ENCODE results near the gene LRRC27. TPM values are rescaled to one million over a fixed set of nuclear protein-coding genes. Genes with fewer than 3 reads are reported as not detected.
"Not testable (repeated sequence)": the region's sequence is repeated elsewhere in the genome, so short reads cannot be mapped to it uniquely, and the experiment has no call there.

The LRRC27 gene
- polyA plus RNA-seq, 2 of the 4 experiments (the other 2 are of a cell fraction): 6.5 to 6.9 TPM

DNA sequence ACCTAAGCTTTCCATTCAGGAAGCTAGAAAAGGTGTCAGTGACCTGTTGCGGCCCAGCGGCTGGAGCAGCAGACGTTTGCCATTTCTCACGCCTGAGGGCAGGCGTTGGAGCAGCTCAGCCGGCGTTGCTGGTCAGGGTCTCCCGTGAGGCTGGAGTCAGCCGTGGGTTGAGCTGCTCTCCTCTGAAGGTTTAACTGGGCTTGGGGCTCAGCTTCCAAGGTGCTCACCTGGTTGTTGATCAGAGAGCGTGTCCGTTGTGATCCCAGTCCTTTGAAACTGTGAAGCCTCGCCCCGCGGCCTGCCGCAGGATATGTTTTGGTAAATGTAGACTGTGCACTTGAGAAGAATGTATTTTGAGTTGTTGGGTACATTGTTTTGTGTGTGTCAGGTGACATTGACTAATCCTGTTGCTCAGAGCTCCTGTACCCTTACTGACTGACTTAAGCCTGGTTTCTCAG lies 44.4 kb downstream of the LRRC27 start:
- ChIA-PET POLR2A (no interaction called here), CTCF (interaction anchor here (1.1 to 1.6 kb wide), 3 partner anchors 9 to 153 kb away, joined by 3 to 4 read pairs (median 3); no protein-coding TSS in a partner anchor)
- H3K4me1 ChIP-seq: no peaks in the 10 kb centered on the region
- no peak for TF ChIP-seq CBX8 (IDR thresholded peaks at IDR 0.05)
- TF ChIP-seq, protein P1, sequence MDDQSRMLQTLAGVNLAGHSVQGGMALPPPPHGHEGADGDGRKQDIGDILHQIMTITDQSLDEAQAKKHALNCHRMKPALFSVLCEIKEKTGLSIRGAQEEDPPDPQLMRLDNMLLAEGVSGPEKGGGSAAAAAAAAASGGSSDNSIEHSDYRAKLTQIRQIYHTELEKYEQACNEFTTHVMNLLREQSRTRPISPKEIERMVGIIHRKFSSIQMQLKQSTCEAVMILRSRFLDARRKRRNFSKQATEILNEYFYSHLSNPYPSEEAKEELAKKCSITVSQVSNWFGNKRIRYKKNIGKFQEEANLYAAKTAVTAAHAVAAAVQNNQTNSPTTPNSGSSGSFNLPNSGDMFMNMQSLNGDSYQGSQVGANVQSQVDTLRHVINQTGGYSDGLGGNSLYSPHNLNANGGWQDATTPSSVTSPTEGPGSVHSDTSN (IDR thresholded peaks at IDR 0.05): no peak
- TF ChIP-seq SREBF2 (IDR thresholded peaks at IDR 0.05): no peak
- no peak for TF ChIP-seq HEYL (CRISPR knock-in tag; IDR thresholded peaks at IDR 0.05)
- TF ChIP-seq EP300 (IDR thresholded peaks at IDR 0.05): no peak
- TF ChIP-seq EHMT2 (IDR thresholded peaks at IDR 0.05; ENCODE audit: low read depth): no peak
- TF ChIP-seq BHLHE40 (IDR thresholded peaks at IDR 0.05; ENCODE audit: low read depth, low read length): no peak
- no peak for TF ChIP-seq FOXS1 (CRISPR knock-in tag; IDR thresholded peaks at IDR 0.05)
- no peak for TF ChIP-seq JUN (IDR thresholded peaks at IDR 0.05)
- no peak for TF ChIP-seq NFE2L2 (conservative IDR thresholded peaks at IDR 0.05; ENCODE audit: low read length)
- TF ChIP-seq POLR2AphosphoS2 (conservative IDR thresholded peaks at IDR 0.05; ENCODE audit: low read length): no peak
- no peak for TF ChIP-seq ZNF302 (CRISPR knock-in tag; IDR thresholded peaks at IDR 0.05)
- TF ChIP-seq, protein P2, sequence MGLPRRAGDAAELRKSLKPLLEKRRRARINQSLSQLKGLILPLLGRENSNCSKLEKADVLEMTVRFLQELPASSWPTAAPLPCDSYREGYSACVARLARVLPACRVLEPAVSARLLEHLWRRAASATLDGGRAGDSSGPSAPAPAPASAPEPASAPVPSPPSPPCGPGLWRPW (IDR thresholded peaks at IDR 0.05): no peak
- TF ChIP-seq MAZ (IDR thresholded peaks at IDR 0.05; ENCODE audit: borderline replicate concordance, low read depth, low read length): no peak
- no peak for TF ChIP-seq RARB (CRISPR knock-in tag; IDR thresholded peaks at IDR 0.05)
- TF ChIP-seq RFX5 (IDR thresholded peaks at IDR 0.05): no peak
- TF ChIP-seq NPAS2 (CRISPR knock-in tag; IDR thresholded peaks at IDR 0.05; ENCODE audit: borderline replicate concordance): no peak
- FAIRE-seq (no peak), DNase-seq (ENCODE audit: low read depth in 1 of 2, low spot score in 1 of 2) (no peak), ATAC-seq (peak in 1 of 2 experiments; percentile 19; a peak in 1 of 6 replicates)
- no peak overlapping the region for H3K4me2 ChIP-seq
- WGBS (ENCODE audit: missing lambda C conversion rate): 84% methylated on average over 13 of the region's 15 CpGs
- H3K9me3 ChIP-seq: 0 out of 3 replicates have a peak, but pooled peaks cover 2% of the 10 kb centered on the region
- no peak overlapping the region for H3K4me3 ChIP-seq
- H3K27ac ChIP-seq: no peak overlapping the region

DNA sequence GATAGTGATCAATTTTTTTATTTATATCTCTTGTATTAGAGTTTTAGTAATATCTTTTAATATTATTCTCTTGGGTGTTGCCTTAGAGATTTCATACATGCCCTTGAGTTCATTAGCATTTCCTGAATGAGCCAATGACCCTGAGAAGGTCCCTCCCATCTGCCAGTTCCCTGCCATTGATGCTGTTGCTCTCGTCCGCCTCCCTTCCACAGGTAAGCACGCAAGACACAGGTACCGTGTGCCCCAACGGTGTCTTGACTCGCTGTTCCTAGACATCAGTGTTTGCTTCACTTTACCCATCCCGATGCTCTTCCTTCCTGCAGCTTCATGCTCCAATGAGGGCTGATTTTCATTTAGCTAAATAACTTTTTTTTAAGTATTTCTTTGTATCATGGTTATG lies 45.3 kb downstream of the LRRC27 start:
- WGBS (ENCODE audit: missing lambda C conversion rate): 88% methylated on average over 7 of the region's 7 CpGs
- Histone ChIP-seq H3K4me3 (no peak overlapping the region), H3K9me3 (0 out of 3 replicates have a peak, but pooled peaks cover 8% of the 10 kb centered on the region), H3K4me2 (no peak overlapping the region), H3K4me1 (no peaks in the 10 kb centered on the region), H3K27ac (no peak overlapping the region)
- FAIRE-seq (no peak), DNase-seq (ENCODE audit: low read depth in 1 of 2, low spot score in 1 of 2) (no peak), ATAC-seq (no peak)
- ChIA-PET CTCF (interaction anchor here (1.0 to 1.6 kb wide), 3 partner anchors 10 to 153 kb away, joined by 3 to 4 read pairs (median 4); no protein-coding TSS in a partner anchor), POLR2A (no interaction called here)
- TF ChIP-seq NPAS2 (CRISPR knock-in tag; IDR thresholded peaks at IDR 0.05; ENCODE audit: borderline replicate concordance) (no peak), POLR2AphosphoS2 (conservative IDR thresholded peaks at IDR 0.05; ENCODE audit: low read length) (no peak), REST (IDR thresholded peaks at IDR 0.05) (no peak), RARB (CRISPR knock-in tag; IDR thresholded peaks at IDR 0.05) (no peak)

- H3K27ac ChIP-seq; DNase-seq (ENCODE audit: low read depth in 1 of 2, low spot score in 1 of 2); H3K4me2 ChIP-seq; H3K4me3 ChIP-seq; H3K9me3 ChIP-seq; ATAC-seq; H3K4me1 ChIP-seq; FAIRE-seq; CTCF ChIA-PET; POLR2A ChIA-PET: not testable (repeated sequence)
- WGBS (ENCODE audit: missing lambda C conversion rate): 86% methylated on average over 16 of the region's 16 CpGs
Observed at GRCh38 chr10:132379026-132379425, 47.0 kb downstream of the LRRC27 start.

DNA sequence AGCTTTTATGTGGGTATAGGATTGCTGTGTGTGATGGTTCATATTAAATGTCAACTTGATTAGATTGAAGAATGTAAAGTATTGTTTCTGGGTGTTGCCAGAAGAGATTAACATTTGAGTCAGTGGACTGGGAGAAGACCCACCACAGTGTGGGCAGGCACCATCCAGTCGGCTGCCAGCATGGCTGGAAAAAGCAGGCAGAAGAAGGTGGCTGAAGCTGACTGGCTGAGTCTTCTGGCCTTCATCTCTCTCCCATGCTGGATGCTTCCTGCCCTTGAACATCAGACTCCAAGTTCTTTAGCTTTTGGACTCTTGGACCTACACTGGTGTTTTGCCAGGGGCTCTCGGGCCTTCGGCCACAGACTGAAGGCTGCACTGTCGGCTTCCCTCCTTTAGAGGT lies 49.0 kb downstream of the LRRC27 start:
- 86% methylated on average over 4 of the region's 4 CpGs for WGBS (ENCODE audit: missing lambda C conversion rate)
- CTCF ChIA-PET: interaction anchor here (0.9 to 2.1 kb wide), 5 partner anchors 11 to 151 kb away, joined by 3 to 9 read pairs (median 5); no protein-coding TSS in a partner anchor
- ATAC-seq; H3K9me3 ChIP-seq; H3K4me2 ChIP-seq; H3K4me1 ChIP-seq; POLR2A ChIA-PET; DNase-seq (ENCODE audit: low read depth in 1 of 2, low spot score in 1 of 2); H3K4me3 ChIP-seq; FAIRE-seq; H3K27ac ChIP-seq: not testable (repeated sequence)
